DOHH2 (cell line): ENCODE measurements around the gene CHRNB1.

Experiments used
- H3F3A ChIP-seq: fragments of 200-600 bp; sonication (generic), shearing (Covaris generic); 2 replicates; pipeline ENCODE4 v1.6.0; 2016; ENCODE audit warnings: antibody characterized with exemption, mild to moderate bottlenecking; ENCODE audit not compliant: control insufficient read depth, insufficient read depth
- H3K27ac ChIP-seq: fragments of 200-600 bp; sonication (generic); 2 replicates; pipeline ENCODE4 v1.5.1; 2014; ENCODE audit warnings: low read depth, mild to moderate bottlenecking, low read length, moderate library complexity
- H3K27me3 ChIP-seq: fragments of 200-600 bp; sonication (generic); 2 replicates; pipeline ENCODE4 v1.6.1; 2014; ENCODE audit warnings: mild to moderate bottlenecking, low read length, mixed read lengths; ENCODE audit not compliant: control insufficient read depth
- H3K36me3 ChIP-seq: fragments of 200-600 bp; sonication (generic); 2 replicates; pipeline ENCODE4 v1.6.1; 2014; ENCODE audit warnings: mild to moderate bottlenecking, low read length, moderate library complexity, mixed read lengths; ENCODE audit not compliant: control insufficient read depth
- H3K4me1 ChIP-seq: fragments of 200-600 bp; sonication (generic); 2 replicates; pipeline ENCODE4 v1.6.1; 2014; ENCODE audit warnings: mild to moderate bottlenecking, low read length, mixed read lengths; ENCODE audit not compliant: control insufficient read depth
- H3K4me2 ChIP-seq: fragments of 200-600 bp; sonication (generic); 2 replicates; pipeline ENCODE4 v1.6.0; 2014; ENCODE audit warnings: mild to moderate bottlenecking, low read length, moderate library complexity
- H3K4me3 ChIP-seq: fragments of 200-600 bp; sonication (generic); 2 replicates; pipeline ENCODE4 v1.5.1; 2014; ENCODE audit warnings: mild to moderate bottlenecking, low read length, mixed read lengths
- H3K79me2 ChIP-seq: fragments of 200-600 bp; sonication (generic); 2 replicates; pipeline ENCODE4 v1.6.1; 2014; ENCODE audit warnings: mild to moderate bottlenecking, low read length, mixed read lengths; ENCODE audit not compliant: control insufficient read depth
- H3K9me2 ChIP-seq: fragments of 200-600 bp; sonication (generic); replicated peaks from 2 replicates; pipeline ENCODE4 v1.6.1; 2014; ENCODE audit warnings: mild to moderate bottlenecking, low read length, mixed read lengths; ENCODE audit not compliant: control insufficient read depth
- H3K9me3 ChIP-seq: fragments of 200-600 bp; sonication (generic); 2 replicates; pipeline ENCODE4 v1.6.1; 2014; ENCODE audit warnings: antibody characterized with exemption, low read length, mixed read lengths; ENCODE audit not compliant: control insufficient read depth, insufficient read depth
- H4K20me1 ChIP-seq: fragments of 200-600 bp; sonication (generic); 2 replicates; pipeline ENCODE4 v1.6.0; 2014; ENCODE audit warnings: low read depth, mild to moderate bottlenecking, antibody characterized with exemption, low read length, moderate library complexity; ENCODE audit not compliant: control insufficient read depth, insufficient read depth
- EZH2phosphoT487 ChIP-seq: fragments of 200-600 bp; sonication (generic); IDR thresholded peaks from 2 replicates; pipeline ENCODE4 v1.6.1; 2017; ENCODE audit warnings: borderline replicate concordance, mild to moderate bottlenecking, antibody characterized with exemption, low read length, moderate library complexity, mixed read lengths
- TF ChIP-seq, protein P1 (sequence below): fragments of 200-600 bp; sonication (generic); IDR thresholded peaks from one replicate; pipeline ENCODE4 v1.5.1; 2014; ENCODE audit warnings: antibody characterized with exemption, mild to moderate bottlenecking, low read depth, low read length; ENCODE audit not compliant: poor library complexity, severe bottlenecking

CHRNB1 gene

DNA sequence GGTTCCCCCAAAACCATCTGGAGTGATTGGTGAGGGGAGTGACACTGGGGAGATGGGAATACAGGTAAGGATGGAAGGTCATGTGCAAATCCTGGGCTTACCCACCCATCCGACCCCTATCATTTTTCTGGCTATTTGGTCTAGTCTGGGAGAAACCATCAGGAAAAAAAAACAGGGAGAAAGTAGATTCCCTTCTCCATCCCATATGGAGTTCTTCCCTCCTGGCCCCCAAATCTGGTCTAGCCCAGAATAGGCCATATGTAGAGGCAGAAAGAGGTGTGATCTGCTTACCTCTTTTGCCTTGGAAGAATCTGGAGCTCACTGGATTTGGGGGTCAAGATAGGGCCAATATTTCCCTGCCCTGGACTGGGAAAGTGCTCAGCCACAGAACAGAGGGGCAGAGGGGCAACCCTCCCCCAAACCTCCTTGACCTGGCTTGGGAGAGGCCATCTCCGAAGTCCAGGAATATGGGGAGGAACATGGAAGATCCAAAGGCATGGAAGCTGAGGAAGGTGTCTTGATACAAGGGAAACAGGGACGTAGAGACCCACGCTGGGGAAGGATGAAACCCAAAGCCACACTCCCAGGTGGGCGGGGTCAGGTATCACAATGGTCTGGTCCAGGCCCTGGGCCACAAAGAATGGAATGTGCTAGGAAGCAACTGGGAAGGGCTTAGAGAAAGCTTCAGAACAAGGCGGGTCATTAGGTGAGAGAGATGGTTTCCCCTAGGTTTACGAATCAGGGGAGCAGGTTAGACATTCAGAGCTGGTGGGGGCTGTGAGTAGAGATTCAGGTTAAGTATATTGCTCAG lies 16.2 kb downstream of the CHRNB1 start:
- Histone ChIP-seq H3K27me3 (no peaks in the 10 kb centered on the region), H3K27ac (no peak overlapping the region), H3F3A (0 out of 2 replicates have a peak, but pooled peaks cover 5% of the 10 kb centered on the region), H3K36me3 (no peaks in the 10 kb centered on the region), H3K79me2 (peaks cover 5% of the 10 kb centered on the region; the same call in 1 of the 2 replicates), H3K9me3 (no peaks in the 10 kb centered on the region), H3K4me2 (no peak overlapping the region), H4K20me1 (no peaks in the 10 kb centered on the region), H3K9me2 (no peaks in the 10 kb centered on the region), H3K4me1 (peaks cover 8% of the 10 kb centered on the region), H3K4me3 (no peak overlapping the region)
- TF ChIP-seq EZH2phosphoT487, result no peak
- TF ChIP-seq, protein P1, sequence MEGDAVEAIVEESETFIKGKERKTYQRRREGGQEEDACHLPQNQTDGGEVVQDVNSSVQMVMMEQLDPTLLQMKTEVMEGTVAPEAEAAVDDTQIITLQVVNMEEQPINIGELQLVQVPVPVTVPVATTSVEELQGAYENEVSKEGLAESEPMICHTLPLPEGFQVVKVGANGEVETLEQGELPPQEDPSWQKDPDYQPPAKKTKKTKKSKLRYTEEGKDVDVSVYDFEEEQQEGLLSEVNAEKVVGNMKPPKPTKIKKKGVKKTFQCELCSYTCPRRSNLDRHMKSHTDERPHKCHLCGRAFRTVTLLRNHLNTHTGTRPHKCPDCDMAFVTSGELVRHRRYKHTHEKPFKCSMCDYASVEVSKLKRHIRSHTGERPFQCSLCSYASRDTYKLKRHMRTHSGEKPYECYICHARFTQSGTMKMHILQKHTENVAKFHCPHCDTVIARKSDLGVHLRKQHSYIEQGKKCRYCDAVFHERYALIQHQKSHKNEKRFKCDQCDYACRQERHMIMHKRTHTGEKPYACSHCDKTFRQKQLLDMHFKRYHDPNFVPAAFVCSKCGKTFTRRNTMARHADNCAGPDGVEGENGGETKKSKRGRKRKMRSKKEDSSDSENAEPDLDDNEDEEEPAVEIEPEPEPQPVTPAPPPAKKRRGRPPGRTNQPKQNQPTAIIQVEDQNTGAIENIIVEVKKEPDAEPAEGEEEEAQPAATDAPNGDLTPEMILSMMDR, result no peak

DNA sequence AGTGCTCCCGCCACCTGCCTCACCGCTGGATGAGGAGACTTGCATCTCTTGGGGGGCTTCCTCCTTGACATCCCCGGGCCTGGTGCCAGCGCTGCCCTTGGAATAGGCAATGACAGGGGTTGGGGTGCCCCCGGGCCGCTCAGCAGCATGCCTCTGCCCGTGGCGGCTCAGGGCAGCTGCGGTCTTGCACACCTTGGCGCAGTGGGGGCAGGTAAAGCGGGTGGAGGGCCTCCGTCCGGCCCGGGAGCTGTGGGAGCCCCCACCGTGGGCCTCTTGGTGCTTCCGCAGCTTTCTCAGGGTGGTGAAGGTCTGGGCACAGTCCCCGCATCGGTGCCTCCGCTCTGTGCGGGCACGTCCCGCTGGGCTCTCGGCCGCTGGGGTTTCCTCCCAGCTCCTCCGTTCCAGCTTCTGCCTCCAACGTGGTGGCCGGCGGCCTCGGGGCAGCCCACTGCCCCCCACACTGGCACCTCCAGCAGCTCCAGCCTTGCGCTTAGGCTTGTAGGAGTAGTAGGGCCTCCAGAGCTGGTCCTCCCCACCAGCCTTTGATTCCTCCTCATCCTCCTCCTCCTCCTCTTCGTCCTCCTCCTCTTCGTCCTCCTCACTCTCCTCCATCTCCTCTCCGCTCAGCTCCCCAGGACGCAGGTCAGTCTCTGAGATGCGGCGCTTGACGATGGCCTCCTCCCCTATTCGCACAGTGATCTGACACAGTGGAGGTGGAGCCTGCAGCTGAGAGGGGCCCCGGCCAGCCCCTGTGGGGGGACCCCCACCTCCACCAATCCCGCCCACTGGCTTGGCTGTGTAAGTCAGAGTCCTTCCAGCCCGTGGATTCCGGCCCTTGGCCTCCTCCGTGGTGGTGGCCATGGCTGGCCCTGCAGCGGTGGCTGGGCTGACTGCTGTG lies 17.9 kb downstream of the CHRNB1 start:
- Histone ChIP-seq H4K20me1 (no peaks in the 10 kb centered on the region), H3K36me3 (no peaks in the 10 kb centered on the region; the same call in 1 of the 2 replicates), H3K9me3 (no peaks in the 10 kb centered on the region), H3K4me1 (peaks cover 18% of the 10 kb centered on the region), H3K4me2 (no peak overlapping the region), H3K27me3 (no peaks in the 10 kb centered on the region), H3F3A (0 out of 2 replicates have a peak, but pooled peaks cover 2% of the 10 kb centered on the region), H3K9me2 (no peaks in the 10 kb centered on the region), H3K4me3 (no peak overlapping the region), H3K79me2 (peaks cover 7% of the 10 kb centered on the region), H3K27ac (no peak overlapping the region)
- TF ChIP-seq, protein P1, result no peak
- no peak for TF ChIP-seq EZH2phosphoT487

- 0 out of 2 replicates have a peak, but pooled peaks cover 2% of the 10 kb centered on the region for H3F3A ChIP-seq
- no peaks in the 10 kb centered on the region for H3K27me3 ChIP-seq
- no peak overlapping the region for H3K4me2 ChIP-seq
- H3K4me3 ChIP-seq, result no peak overlapping the region
- H3K79me2 ChIP-seq, result peaks cover 8% of the 10 kb centered on the region
- H3K27ac ChIP-seq, result no peak overlapping the region
- TF ChIP-seq, protein P1, result no peak
- no peak for TF ChIP-seq EZH2phosphoT487
- H3K9me3 ChIP-seq, result no peaks in the 10 kb centered on the region
- peaks cover 21% of the 10 kb centered on the region for H3K4me1 ChIP-seq
- no peaks in the 10 kb centered on the region for H3K9me2 ChIP-seq
- H3K36me3 ChIP-seq, result no peaks in the 10 kb centered on the region; the same call in 1 of the 2 replicates
- H4K20me1 ChIP-seq, result no peaks in the 10 kb centered on the region
Measured at GRCh38 chr17:7463372-7463846, 18.5 kb downstream of the CHRNB1 start.
